HG02642 (cell line): Measurements from ENCODE around the gene RSPH1.
"Not testable (repeated sequence)": the region's sequence is repeated elsewhere in the genome, so short reads cannot be mapped to it uniquely, and the experiment has no call there.

Experiments used
- ATAC-seq: cut with Tn5 transposase; IDR thresholded peaks from one replicate; pipeline ENCODE4 v1.9.1; 2021; ENCODE audit warnings: mild to moderate bottlenecking; ENCODE audit not compliant: unreplicated experiment, poor library complexity

Gene RSPH1

GRCh38 chr21:42489991-42490390 lies 6.0 kb downstream of the RSPH1 start:
- ATAC-seq = no peak

- no peak for ATAC-seq
Observed at GRCh38 chr21:42489006-42489563, 6.9 kb downstream of the RSPH1 start.

GRCh38 chr21:42486531-42486930 lies 9.5 kb downstream of the RSPH1 start:
- no peak for ATAC-seq

- ATAC-seq = no peak
Observed at GRCh38 chr21:42486072-42486471, 10.0 kb downstream of the RSPH1 start.

- ATAC-seq = no peak
Observed at GRCh38 chr21:42484966-42485365, 11.1 kb downstream of the RSPH1 start.

- ATAC-seq = no peak
Observed at GRCh38 chr21:42481169-42481568, 14.9 kb downstream of the RSPH1 start.

- no peak for ATAC-seq
Observed at GRCh38 chr21:42480736-42481135, 15.3 kb downstream of the RSPH1 start.

- no peak for ATAC-seq
Observed at GRCh38 chr21:42479582-42479981, 16.4 kb downstream of the RSPH1 start.

- no peak for ATAC-seq
Observed at GRCh38 chr21:42478504-42478903, 17.5 kb downstream of the RSPH1 start.

GRCh38 chr21:42476388-42477331 lies 19.4 kb downstream of the RSPH1 start:
- no peak for ATAC-seq

GRCh38 chr21:42475526-42476387 lies 20.3 kb downstream of the RSPH1 start:
- ATAC-seq = no peak

- no peak for ATAC-seq
Observed at GRCh38 chr21:42475036-42475435, 21.0 kb downstream of the RSPH1 start.

GRCh38 chr21:42474043-42474831 lies 21.8 kb downstream of the RSPH1 start:
- no peak for ATAC-seq

GRCh38 chr21:42473498-42474042 lies 22.5 kb downstream of the RSPH1 start:
- no peak for ATAC-seq

- no peak for ATAC-seq
Observed at GRCh38 chr21:42472521-42472920, 23.5 kb downstream of the RSPH1 start.

GRCh38 chr21:42471716-42472330 lies 24.2 kb downstream of the RSPH1 start:
- ATAC-seq = no peak

GRCh38 chr21:42471206-42471605 lies 24.8 kb downstream of the RSPH1 start:
- ATAC-seq = no peak

GRCh38 chr21:42469726-42470125 lies 26.3 kb downstream of the RSPH1 start:
- not testable (repeated sequence) for ATAC-seq

GRCh38 chr21:42469272-42469671 lies 26.8 kb downstream of the RSPH1 start:
- peak; percentile 43 for ATAC-seq
